GM12878 (cell line): ENCODE measurements around the gene NBPF1.
"Not testable (repeated sequence)": the region's sequence is repeated elsewhere in the genome, so short reads cannot be mapped to it uniquely, and the experiment has no call there.

Source experiments
- RAD51 ChIP-seq: fragments of 450-650 bp; IDR thresholded peaks from 2 replicates; pipeline ENCODE4 v1.6.1; 2016; ENCODE audit warnings: moderate library complexity, mild to moderate bottlenecking, inconsistent platforms
- TF ChIP-seq, protein P1 (sequence below), 3 experiments: IDR thresholded peaks in 2 of 3; conservative IDR thresholded peaks in 1 of 3; 2 replicates each; pipeline ENCODE4 v1.5.1; 2011; ENCODE audit warnings: low read depth in 3 of 3, low read length in 3 of 3, mild to moderate bottlenecking in 3 of 3, control low read depth in 2 of 3, moderate library complexity in 2 of 3, inconsistent platforms in 1 of 3, mixed read lengths in 1 of 3; ENCODE audit not compliant: control insufficient read depth in 2 of 3, insufficient read depth in 1 of 3; ENCODE audit errors: extremely low read depth in 1 of 3

DNA sequence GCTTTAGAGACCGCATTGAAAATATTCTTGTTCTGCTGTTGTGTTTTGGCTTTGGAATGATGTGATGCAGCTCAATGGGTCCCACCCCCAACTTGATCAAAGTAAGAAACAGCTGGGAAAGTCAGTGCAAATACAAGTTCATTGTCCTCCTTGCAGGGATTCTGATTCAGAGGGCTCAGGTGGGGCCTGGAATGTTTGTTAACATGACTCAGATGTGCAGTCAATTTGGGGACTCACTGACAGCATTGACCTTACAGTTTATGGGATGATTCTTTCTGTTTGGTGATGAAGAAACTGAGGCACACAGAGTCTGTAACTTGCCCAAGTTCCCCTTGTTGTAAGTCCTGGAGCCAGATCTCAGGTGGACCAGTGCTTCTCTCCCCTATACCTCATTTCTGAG lies 18.1 kb downstream of the NBPF1 start:
- TF ChIP-seq, protein P1, sequence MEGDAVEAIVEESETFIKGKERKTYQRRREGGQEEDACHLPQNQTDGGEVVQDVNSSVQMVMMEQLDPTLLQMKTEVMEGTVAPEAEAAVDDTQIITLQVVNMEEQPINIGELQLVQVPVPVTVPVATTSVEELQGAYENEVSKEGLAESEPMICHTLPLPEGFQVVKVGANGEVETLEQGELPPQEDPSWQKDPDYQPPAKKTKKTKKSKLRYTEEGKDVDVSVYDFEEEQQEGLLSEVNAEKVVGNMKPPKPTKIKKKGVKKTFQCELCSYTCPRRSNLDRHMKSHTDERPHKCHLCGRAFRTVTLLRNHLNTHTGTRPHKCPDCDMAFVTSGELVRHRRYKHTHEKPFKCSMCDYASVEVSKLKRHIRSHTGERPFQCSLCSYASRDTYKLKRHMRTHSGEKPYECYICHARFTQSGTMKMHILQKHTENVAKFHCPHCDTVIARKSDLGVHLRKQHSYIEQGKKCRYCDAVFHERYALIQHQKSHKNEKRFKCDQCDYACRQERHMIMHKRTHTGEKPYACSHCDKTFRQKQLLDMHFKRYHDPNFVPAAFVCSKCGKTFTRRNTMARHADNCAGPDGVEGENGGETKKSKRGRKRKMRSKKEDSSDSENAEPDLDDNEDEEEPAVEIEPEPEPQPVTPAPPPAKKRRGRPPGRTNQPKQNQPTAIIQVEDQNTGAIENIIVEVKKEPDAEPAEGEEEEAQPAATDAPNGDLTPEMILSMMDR (IDR thresholded peaks at IDR 0.05 in 2 of 3, conservative IDR thresholded peaks at IDR 0.05 in 1 of 3; ENCODE audit: control insufficient read depth in 2 of 3, extremely low read depth in 1 of 3, insufficient read depth in 1 of 3, low read depth in 3 of 3, low read length in 3 of 3): not testable (repeated sequence)
- not testable (repeated sequence) for TF ChIP-seq RAD51
